Activated CD4-positive, alpha-beta T cell treated with anti-CD3 and anti-CD28 coated beads, Interleukin-2, amount 10 ng/mL, durations not matched to agents 7 days and 5 days (primary cell): ENCODE data around the gene FADS3. TPM values are rescaled to one million over a fixed set of nuclear protein-coding genes. Genes with fewer than 3 reads are reported as not detected.
"Not testable (repeated sequence)": the region's sequence is repeated elsewhere in the genome, so short reads cannot be mapped to it uniquely, and the experiment has no call there.

ENCODE experiments used
- CTCF ChIA-PET: fragments of 350-600 bp; sonication (Branson Sonifier 250); formaldehyde crosslinking; loops from one replicate; lab custom pipeline; 2021; ENCODE audit warnings: antibody characterized with exemption; lab: Charles Lee
- POLR2A ChIA-PET: fragments of 350-600 bp; sonication (Branson Sonifier 250); formaldehyde crosslinking; loops from one replicate; lab custom pipeline; 2021; ENCODE audit warnings: antibody characterized with exemption; lab: Charles Lee
- DNase-seq: peaks from one replicate; pipeline ENCODE4 v3.0.0-alpha.2; 2020
- H3K27ac Mint-ChIP-seq: one replicate; pipeline ENCODE4 v1.8.0; 2021; ENCODE audit warnings: mild to moderate bottlenecking, moderate library complexity, mixed read lengths
- H3K27me3 Mint-ChIP-seq: one replicate; pipeline ENCODE4 v1.8.0; 2021; ENCODE audit warnings: mixed read lengths
- H3K36me3 Mint-ChIP-seq: one replicate; pipeline ENCODE4 v1.8.0; 2021; ENCODE audit warnings: low read depth, mixed read lengths
- H3K4me1 Mint-ChIP-seq: one replicate; pipeline ENCODE4 v1.8.0; 2021; ENCODE audit warnings: mixed read lengths
- H3K4me3 Mint-ChIP-seq: one replicate; pipeline ENCODE4 v1.8.0; 2021; ENCODE audit warnings: mild to moderate bottlenecking, moderate library complexity, mixed read lengths
- H3K9me3 Mint-ChIP-seq: one replicate; pipeline ENCODE4 v1.8.0; 2021; ENCODE audit warnings: mixed read lengths
- total RNA-seq, 2 experiments: library from RNA; stranded (reverse); gene quantifications; one replicate each; pipeline ENCODE4 v1.2.3, GENCODE V29; 2021

FADS3 gene
- total RNA-seq, 2 experiments from 2014 or later = 2.9 to 3.7 TPM

DNA sequence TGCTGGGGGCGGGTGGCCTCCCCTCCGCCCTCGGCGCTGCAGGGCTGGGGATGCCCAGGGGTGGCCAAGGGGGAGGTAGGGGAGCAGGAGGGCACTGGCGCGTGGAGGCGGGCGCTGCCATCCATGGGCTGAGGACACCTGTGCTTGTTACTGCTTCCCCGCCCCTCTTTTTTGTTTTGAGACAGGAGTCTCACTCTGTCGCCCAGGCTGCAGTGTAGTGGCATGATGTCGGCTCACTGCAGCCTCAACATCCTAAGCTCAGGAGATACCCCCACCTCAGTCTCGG, 683 bp upstream of the FADS3 start:
- Mint-ChIP-seq H3K4me1 (peaks cover 2% of the 10 kb centered on the region), H3K36me3 (no peaks in the 10 kb centered on the region), H3K27ac (no peak overlapping the region), H3K4me3 (peak overlapping the region; percentile 63), H3K9me3 (no peaks in the 10 kb centered on the region), H3K27me3 (peaks cover 13% of the 10 kb centered on the region)
- ChIA-PET POLR2A (no interaction called here), CTCF (interaction anchor here (0.7 to 1.7 kb wide), 4 partner anchors 22 to 190 kb away, joined by 3 to 6 read pairs (median 4); partner anchors contain the start of gene TMEM258)
- DNase-seq = no peak

DNA sequence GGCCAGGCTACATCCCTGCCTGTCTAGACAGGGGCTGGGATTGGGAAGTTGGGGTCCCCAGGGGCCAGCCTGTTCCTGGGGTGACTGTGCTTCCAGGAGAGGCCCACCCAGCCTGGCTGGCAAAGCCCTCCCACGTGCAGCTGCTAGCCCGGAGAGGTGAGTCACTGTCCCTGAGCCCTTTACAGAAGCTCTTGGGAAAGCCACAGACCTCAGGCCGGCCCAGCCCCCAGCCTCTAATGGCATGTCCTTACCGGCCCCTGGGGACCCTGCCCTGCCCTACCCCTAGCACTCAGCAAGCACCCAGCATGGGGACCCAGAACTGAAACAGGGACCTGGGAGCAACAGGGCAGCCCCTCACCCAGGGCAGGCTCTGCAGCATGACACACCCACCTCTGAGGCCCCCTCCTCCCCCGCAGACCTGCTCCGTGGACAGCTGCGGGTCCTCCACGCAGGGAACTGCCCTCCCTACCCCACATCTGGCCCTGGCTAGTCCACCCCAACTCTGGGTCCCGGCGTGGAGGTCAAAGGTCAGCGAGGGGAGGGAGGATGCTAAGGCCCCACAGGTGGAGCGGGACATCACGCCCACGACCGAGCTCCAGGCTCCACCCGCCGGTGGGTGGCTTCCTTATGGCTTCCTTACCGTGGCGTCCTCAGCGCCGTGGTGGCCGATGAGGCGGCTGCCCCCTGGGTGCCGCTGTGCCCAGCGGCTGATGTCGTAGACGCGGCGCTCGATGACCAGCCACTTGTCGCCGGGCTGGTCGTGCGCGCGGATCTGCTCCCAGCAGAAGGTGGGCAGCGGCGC, 615 bp downstream of the FADS3 start:
- Mint-ChIP-seq H3K27me3 (peaks cover 14% of the 10 kb centered on the region), H3K4me1 (peaks cover 2% of the 10 kb centered on the region), H3K36me3 (no peaks in the 10 kb centered on the region), H3K4me3 (peak overlapping the region; percentile 74), H3K9me3 (no peaks in the 10 kb centered on the region), H3K27ac (no peak overlapping the region)
- POLR2A ChIA-PET = no interaction called here
- peak; percentile 46 for DNase-seq
- CTCF ChIA-PET = interaction anchor here (0.6 to 2.9 kb wide), 4 partner anchors 8 to 222 kb away, joined by 3 to 13 read pairs (median 3); no protein-coding TSS in a partner anchor

DNA sequence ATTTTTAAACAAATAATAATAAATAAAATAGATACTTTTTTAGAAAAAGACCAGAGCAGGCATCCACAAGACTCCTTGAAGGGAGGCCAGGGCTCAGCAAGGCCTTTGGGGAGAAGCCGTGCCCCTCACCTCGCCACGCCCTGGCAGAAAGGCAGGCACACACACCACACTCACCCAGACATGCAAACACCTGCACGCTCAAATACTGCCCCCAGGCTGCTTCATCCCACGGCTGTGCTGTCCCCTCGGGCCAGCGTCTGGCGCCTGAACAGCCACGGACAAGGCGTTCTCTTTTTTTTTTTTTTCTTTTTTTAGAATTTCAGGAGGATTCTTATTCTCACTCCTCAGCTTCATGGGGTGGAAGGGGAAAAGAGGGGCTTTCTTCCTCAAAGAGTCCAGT, 1.5 kb downstream of the FADS3 start:
- CTCF ChIA-PET = interaction anchor here (0.6 to 2.9 kb wide), 3 partner anchors 9 to 223 kb away, joined by 3 to 13 read pairs (median 3); no protein-coding TSS in a partner anchor
- POLR2A ChIA-PET = no interaction called here
- H3K4me3 Mint-ChIP-seq = peak overlapping the region; percentile 45

DNA sequence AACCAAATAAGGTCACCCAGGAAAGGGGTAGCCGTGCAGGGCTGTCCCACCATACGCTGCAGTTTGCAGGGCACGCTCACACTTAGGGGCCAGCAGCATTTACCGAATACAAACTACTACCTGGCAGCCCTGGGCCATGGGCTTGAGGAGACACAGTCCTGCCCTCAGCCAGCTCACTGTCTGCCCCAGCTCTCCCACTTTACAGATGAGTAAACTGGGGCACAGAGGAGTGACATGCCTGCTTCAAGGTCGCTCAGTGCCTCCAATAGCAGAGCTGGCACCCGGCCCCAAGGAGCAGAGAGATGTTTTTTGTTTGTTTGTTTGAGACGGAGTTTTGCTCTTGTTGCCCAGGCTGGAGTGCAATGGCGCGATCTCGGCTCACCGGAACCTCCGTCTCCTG, 2.8 kb downstream of the FADS3 start:
- Mint-ChIP-seq H3K9me3 (no peaks in the 10 kb centered on the region), H3K36me3 (no peaks in the 10 kb centered on the region), H3K4me1 (peaks cover 2% of the 10 kb centered on the region), H3K27ac (no peak overlapping the region), H3K27me3 (peaks cover 12% of the 10 kb centered on the region), H3K4me3 (no peak overlapping the region)
- POLR2A ChIA-PET = no interaction called here
- DNase-seq = no peak
- CTCF ChIA-PET = interaction anchor here (1.4 to 2.9 kb wide), 2 partner anchors 11 to 193 kb away, joined by 3 to 13 read pairs; no protein-coding TSS in a partner anchor

More for the DNA sequence above, 1.5 kb downstream of the FADS3 start:
- peaks cover 2% of the 10 kb centered on the region for H3K4me1 Mint-ChIP-seq
- H3K27me3 Mint-ChIP-seq = peaks cover 14% of the 10 kb centered on the region
- no peak overlapping the region for H3K27ac Mint-ChIP-seq
- no peaks in the 10 kb centered on the region for H3K36me3 Mint-ChIP-seq
- H3K9me3 Mint-ChIP-seq = no peaks in the 10 kb centered on the region
- no peak for DNase-seq

DNA sequence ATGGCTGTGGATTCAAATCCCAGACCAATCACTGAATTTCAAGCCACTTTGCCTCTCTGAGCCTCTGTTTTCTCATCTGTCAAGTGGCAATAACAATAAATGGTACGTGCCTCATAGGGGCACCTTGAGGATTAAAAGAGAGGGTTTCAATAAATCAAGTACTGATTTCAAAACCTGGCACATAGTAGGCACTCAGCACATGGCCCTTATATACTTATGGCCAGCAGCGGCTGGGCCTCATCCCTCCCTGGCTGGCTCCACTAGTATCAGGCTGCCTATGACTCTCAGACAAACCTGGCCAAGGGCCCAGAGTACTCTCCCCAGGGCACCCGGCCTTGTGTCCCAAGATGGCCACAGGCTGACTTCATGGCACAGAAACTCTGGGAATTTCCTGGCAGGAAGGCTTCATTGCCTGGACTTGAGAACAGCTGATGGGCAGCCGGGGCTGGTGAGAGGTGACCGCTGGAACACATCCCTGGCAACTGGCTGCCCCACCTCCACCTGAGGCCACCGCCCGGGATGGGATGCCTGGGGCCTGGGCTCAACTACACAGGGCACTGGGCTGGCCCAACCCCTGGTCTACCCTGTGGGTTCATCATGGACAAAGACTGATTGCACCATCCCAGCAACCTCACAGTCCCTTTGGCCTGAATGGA, 3.4 kb downstream of the FADS3 start:
- Mint-ChIP-seq H3K27ac (no peak overlapping the region), H3K9me3 (no peaks in the 10 kb centered on the region), H3K4me3 (no peak overlapping the region), H3K27me3 (peaks cover 12% of the 10 kb centered on the region), H3K4me1 (peaks cover 2% of the 10 kb centered on the region), H3K36me3 (no peaks in the 10 kb centered on the region)
- no peak for DNase-seq
- ChIA-PET POLR2A (no interaction called here), CTCF (interaction anchor here (1.4 to 1.5 kb wide), 3 partner anchors 11 to 194 kb away, joined by 3 to 6 read pairs (median 4); no protein-coding TSS in a partner anchor)

DNA sequence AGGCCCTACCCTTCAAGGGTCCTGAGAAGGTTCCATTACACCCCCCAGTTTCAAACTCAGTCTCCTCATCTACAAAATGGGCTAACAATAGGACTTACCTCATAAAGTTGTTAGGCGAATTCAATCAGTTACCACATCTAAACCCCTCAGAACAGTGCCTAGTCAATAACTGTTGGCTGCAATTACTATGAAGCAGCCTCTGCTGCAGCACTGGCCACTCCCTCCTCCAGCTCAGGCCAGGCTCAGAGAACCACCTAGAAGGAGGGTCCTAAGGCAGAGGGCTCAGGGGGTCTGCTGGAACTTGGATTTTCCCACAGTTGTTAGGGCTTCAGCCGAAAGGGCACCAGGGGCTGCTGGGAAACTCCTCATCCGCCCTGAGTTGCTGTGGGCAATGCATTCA, 4.7 kb downstream of the FADS3 start:
- H3K36me3 Mint-ChIP-seq = no peaks in the 10 kb centered on the region
- H3K27me3 Mint-ChIP-seq = peaks cover 4% of the 10 kb centered on the region
- H3K27ac Mint-ChIP-seq = no peak overlapping the region
- POLR2A ChIA-PET = no interaction called here
- H3K4me1 Mint-ChIP-seq = peaks cover 2% of the 10 kb centered on the region
- no peak for DNase-seq
- CTCF ChIA-PET = interaction anchor here (1.2 to 1.8 kb wide), 4 partner anchors 10 to 12 kb away, joined by 4 to 6 read pairs (median 4); no protein-coding TSS in a partner anchor
- H3K9me3 Mint-ChIP-seq = no peaks in the 10 kb centered on the region
- H3K4me3 Mint-ChIP-seq = no peak overlapping the region

DNA sequence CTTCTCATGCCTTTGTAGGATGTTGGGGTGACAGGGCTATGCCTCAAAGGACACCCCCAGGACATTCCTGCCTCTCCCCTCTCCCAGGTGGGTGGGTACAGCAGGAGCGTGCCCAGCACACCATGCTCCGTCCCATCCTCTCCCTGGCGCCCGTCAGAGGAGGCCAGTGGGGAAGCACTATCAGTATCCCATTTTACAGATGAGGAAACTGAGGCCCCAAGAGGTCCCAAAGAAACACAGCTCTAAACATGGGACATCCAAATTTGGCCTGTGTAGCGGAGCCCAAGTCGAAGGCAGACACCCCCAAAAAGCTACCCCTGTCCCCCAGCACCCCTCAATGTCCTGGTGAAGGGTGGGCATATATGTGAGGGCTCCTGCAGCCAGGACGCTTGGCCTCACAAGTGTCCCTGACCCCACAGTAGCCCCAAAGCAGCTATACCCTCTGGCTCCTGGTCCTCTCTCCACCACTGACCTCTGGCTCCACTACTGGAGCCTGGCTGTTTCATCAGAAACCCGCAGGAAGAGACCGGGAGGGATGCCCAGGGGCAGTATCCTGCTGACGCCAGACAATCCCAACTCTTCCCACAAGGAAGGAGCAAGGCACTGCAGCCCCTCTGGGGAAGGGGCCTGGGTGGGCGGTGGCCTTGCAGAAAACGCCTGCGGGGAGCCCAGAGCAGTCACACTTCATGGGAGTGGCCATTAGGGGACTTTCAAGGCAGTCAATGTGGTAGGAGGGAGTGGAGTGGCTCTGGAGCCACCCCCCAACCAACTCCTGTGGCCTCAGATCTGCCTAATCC, 5.4 kb downstream of the FADS3 start:
- ChIA-PET CTCF (interaction anchor here (1.2 to 7.9 kb wide), 4 partner anchors 11 to 16 kb away, joined by 4 to 41 read pairs (median 4); no protein-coding TSS in a partner anchor), POLR2A (no interaction called here)
- no peak overlapping the region for H3K4me3 Mint-ChIP-seq
- DNase-seq = no peak
- no peak overlapping the region for H3K27ac Mint-ChIP-seq
- peaks cover 4% of the 10 kb centered on the region for H3K27me3 Mint-ChIP-seq
- H3K9me3 Mint-ChIP-seq = no peaks in the 10 kb centered on the region
- peaks cover 2% of the 10 kb centered on the region for H3K4me1 Mint-ChIP-seq
- no peaks in the 10 kb centered on the region for H3K36me3 Mint-ChIP-seq

DNA sequence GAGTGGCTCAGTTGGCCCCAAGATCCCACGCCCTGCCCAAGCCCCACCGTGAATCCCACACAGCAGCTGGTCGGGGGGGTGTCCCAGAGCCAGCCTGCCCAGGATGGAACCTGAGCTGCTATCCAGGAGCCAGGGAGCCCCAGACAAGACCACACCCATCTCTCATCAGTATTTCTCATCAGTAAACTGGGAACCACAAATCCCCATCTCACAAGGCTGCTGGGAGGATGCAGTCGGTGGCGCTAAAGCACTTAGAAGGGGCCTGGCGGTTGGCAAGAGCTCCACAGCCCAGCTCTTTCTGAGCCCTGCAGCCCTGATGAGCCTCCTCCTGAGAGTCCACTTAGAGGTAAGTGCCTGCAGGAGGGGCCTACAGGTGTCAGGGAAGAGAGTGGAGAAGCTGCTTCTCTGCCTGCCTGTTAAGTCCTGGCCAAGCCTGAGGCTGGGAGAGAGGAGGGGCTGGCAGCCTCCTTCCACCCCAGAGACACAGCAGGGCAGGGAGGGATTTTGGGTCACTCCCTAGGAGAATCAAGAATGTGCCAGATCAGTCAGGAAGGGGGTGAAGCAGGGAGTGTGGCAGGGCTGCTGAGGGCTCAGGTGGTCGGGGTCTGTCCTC, 6.1 kb downstream of the FADS3 start:
- POLR2A ChIA-PET = no interaction called here
- DNase-seq = no peak
- Mint-ChIP-seq H3K27me3 (peaks cover 4% of the 10 kb centered on the region), H3K36me3 (no peaks in the 10 kb centered on the region), H3K27ac (no peak overlapping the region), H3K9me3 (no peaks in the 10 kb centered on the region), H3K4me1 (no peaks in the 10 kb centered on the region), H3K4me3 (no peak overlapping the region)
- CTCF ChIA-PET = interaction anchor here (0.8 to 7.9 kb wide), 6 partner anchors 11 to 197 kb away, joined by 3 to 41 read pairs (median 4); no protein-coding TSS in a partner anchor

DNA sequence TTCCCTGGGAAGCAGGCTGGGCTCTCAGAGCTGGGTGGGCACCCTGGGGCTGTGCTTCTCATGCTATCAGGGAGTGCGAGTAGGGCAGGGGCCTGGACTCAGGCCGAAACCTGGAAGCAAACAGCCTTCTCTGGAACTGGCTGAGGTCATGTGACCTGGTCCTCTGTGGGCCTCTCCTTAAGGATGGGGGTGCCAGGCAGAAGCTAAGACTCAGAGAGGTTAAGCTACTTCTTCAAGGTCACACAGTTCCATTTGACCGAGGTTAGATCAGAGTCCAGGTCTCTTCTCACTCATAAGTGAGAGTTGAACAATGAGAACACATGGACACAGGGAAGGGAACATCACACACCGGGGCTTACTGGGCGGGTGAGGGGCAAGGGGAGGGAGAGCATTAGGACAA, 7.4 kb downstream of the FADS3 start:
- no peak for DNase-seq
- Mint-ChIP-seq H3K36me3 (no peaks in the 10 kb centered on the region), H3K9me3 (no peaks in the 10 kb centered on the region), H3K4me3 (no peak overlapping the region), H3K27ac (no peak overlapping the region), H3K4me1 (no peaks in the 10 kb centered on the region), H3K27me3 (peaks cover 4% of the 10 kb centered on the region)
- ChIA-PET POLR2A (no interaction called here), CTCF (interaction anchor here (1.3 to 7.9 kb wide), 3 partner anchors 9 to 198 kb away, joined by 3 to 41 read pairs (median 4); no protein-coding TSS in a partner anchor)

DNA sequence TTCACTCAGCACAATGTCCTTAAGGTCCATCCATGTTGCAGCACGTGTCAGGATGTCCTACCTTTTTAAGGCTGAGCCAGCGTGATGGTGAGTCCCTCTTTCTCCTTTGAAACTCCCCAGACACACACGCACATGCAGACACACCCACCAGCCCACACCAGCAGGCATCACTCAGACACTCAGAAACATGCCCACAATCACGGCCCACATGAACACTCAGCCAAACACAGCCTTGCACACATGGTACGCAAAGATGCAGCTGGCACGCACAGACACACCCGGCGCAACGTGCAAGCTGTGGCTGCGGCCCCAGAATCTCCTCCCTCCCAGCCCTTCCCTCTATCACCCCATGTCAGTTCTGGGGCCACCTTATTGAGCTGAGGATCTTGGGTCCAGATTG, 8.0 kb downstream of the FADS3 start:
- Mint-ChIP-seq H3K27ac (no peak overlapping the region), H3K4me3 (no peak overlapping the region), H3K9me3 (no peaks in the 10 kb centered on the region), H3K4me1 (no peaks in the 10 kb centered on the region), H3K36me3 (no peaks in the 10 kb centered on the region), H3K27me3 (peaks cover 4% of the 10 kb centered on the region)
- ChIA-PET POLR2A (no interaction called here), CTCF (interaction anchor here (1.3 to 7.9 kb wide), 4 partner anchors 10 to 199 kb away, joined by 3 to 41 read pairs (median 5); no protein-coding TSS in a partner anchor)
- DNase-seq = no peak

DNA sequence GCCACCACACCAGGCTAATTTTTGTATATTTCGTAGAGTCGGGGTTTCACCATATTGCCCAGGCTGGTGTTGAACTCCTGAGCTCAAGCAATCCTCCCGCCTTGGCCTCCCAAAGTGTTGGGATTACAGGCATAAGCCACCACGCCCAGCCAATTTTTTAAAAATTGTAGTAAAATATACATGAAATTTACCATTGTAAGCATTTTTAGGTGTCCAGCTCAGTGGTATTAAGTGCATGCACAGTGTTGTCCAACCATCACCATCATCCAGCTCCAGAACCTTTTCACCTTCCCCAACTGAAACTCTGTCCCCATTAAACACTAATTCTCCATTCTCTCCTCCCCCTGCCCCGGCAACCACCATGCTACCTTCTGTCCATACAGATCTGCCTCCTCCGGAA, 8.5 kb downstream of the FADS3 start:
- ChIA-PET POLR2A (no interaction called here), CTCF (interaction anchor here (1.3 to 7.9 kb wide), 3 partner anchors 13 to 199 kb away, joined by 3 to 41 read pairs (median 7); no protein-coding TSS in a partner anchor)
- H3K9me3 Mint-ChIP-seq = no peaks in the 10 kb centered on the region

DNA sequence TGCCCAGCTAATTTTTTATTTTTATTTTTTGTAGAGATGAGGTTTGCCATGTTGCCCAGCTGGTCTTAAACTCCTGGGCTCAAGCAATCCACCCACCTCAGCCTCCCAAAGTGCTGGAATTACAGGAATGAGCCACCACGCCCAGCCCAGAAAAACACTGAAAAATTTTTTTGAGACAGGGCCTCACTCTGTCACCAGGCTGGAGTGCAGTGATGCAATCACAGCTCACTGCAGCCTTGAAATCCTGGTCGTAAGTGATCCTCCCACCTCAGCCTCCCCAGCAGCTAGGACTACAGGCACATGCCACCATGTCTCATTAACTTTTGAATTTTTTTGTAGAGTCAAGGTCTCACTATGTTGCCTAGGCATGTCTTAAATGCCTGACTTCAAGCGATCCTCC, 9.1 kb downstream of the FADS3 start:
- H3K36me3 Mint-ChIP-seq, H3K27ac Mint-ChIP-seq, H3K4me3 Mint-ChIP-seq, POLR2A ChIA-PET, H3K27me3 Mint-ChIP-seq, H3K9me3 Mint-ChIP-seq, H3K4me1 Mint-ChIP-seq, DNase-seq: not testable (repeated sequence)
- CTCF ChIA-PET = interaction anchor here (1.3 to 7.9 kb wide), 4 partner anchors 13 to 200 kb away, joined by 3 to 41 read pairs (median 5); no protein-coding TSS in a partner anchor

More for the DNA sequence above, 8.5 kb downstream of the FADS3 start:
- Mint-ChIP-seq H3K4me1 (no peaks in the 10 kb centered on the region), H3K27ac (no peak overlapping the region), H3K36me3 (no peaks in the 10 kb centered on the region), H3K4me3 (no peak overlapping the region), H3K27me3 (peaks cover 4% of the 10 kb centered on the region)
- DNase-seq = no peak
